Urothelium cell line (cell line): ENCODE data around the gene LRP2.
"Not testable (repeated sequence)": the region's sequence is repeated elsewhere in the genome, so short reads cannot be mapped to it uniquely, and the experiment has no call there.

ENCODE experiments used
- DNase-seq: peaks from one replicate; pipeline ENCODE4 v3.0.0; 2011; ENCODE audit warnings: low spot score, mixed read lengths
- FAIRE-seq: peaks from 2 replicates; lab custom pipeline; 2011; peaks lifted over from hg19 to GRCh38; lab: Jason Lieb, UNC

Gene LRP2

DNA sequence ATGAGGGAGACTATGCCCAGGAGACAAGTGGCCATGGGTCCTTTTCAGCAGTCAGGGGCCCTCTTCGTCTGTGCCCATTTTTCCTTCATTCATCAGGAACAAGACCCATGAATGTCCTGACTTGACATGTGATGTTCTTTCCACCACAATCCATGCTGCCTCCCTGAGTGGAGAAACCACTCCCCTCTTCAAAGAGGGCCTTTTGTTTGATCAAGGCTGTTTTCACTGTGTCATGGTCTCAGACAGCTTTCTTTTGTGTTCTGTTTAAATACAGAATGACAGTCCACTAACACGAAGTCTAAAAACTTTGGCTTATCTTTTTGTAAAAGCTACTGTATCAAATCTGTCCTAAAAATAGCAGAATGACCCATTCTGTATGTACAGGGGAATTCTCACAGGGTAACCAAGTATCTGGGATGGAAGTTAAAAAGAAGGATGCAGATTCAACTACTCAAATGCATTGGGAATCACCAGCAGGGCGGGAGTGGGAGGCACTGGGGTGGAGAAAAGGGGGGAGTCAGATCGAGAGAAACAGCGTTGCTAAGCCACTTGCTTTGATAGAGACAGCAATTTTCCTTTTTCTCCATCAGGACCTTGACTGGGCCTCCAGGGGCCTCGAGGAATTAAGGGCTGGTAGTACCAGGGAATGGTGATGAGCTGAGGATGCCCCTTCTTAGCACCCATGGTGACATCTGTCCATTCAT lies 13.9 kb downstream of the LRP2 start:
- DNase-seq: no peak
- no peak for FAIRE-seq

DNA sequence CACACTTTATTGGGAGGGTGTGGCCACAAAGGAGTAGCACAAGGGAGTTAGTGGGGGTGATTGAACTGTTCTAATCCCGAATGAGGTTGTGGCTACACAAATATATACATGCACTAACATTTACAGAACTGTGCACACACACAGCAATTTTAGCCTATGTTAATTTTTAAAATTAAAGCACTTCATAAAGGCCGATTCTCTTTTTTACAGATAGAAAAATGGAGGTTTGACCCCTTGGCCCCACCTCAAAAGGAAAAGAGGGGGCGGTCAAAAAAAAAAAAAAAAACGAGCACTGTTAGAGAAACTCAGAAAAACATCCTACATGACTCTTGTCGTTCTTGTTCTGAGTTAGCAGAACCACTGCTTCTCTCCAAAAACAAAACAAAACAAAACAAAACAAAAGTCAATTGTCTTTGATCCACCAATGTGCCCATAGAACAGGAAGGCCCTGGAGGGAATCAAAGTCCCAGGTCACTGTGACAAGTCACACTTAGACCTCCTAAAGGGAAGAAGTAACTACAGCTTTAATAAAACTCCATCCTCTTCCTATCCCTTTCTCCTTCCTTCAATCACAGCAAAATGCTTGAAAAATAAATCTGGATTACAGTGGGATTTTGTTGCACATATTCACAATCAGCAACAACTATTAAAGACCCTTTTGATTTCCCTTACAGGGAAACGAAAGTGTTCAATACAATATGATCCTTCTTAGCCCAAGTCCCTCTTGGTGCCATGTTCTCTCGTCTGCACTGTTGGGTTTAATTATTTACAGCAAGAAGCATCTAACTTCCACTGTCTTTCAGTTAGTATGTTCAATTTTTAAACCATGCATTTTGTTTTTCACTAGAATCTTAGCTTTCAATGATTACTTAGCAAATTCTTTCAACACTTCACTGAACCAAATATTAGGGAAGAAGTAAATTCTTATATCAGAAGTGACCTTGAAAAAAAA lies 16.6 kb downstream of the LRP2 start:
- FAIRE-seq (no peak), DNase-seq (no peak)

DNA sequence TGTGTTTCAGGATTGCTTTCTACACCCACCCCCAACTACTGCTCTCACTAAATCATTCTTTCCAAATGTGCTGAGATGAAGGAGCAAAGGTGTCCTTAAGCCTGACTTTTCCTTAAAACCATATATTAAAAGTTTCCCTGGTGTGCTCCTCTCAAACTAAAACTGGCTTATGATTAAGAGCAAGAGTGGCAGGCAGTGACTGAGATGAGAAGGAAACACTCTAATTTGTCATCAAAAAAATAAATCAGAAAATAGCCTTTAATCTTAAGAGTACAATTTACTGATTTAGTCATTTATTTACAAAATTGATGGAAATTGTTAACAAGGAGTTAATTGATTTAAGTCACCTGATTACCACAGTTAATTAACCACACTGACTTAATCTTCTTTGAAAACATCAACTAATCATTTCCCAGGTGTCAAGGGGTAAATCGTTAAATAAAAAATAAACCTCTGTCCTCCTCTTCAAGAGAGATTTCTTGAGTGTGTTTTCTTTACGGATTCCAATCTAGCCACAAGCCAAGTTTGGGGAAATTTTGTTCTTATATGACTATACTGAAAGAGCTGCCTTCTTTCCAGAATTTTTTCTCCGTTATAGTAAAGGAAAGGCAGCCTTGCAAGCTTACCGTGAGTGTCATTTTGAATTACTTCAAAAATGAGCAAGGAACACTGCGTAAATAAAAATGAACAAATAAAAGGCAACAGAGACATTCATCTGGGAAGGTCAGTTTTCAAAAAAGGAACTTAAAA lies 17.4 kb downstream of the LRP2 start:
- no peak for FAIRE-seq
- no peak for DNase-seq

DNA sequence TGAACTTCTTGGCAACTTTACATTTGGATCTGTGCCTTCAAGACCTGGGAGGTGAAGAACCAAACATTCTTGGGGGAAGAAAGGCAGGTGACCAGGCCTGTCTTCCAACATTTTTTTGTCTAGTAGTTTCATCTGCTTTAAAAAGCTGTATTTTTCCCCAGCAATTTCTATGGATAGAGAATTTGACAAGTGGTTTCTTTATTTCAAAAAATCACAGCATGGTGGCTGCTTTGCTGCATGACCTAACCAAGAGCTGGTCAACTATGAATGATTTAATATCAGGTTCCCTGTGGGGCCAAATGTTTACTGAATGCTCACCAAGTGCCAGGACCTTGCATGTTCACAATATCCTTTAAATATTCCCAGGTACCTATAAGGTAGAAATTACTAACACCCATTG lies 19.1 kb downstream of the LRP2 start:
- FAIRE-seq: no peak
- DNase-seq: no peak

DNA sequence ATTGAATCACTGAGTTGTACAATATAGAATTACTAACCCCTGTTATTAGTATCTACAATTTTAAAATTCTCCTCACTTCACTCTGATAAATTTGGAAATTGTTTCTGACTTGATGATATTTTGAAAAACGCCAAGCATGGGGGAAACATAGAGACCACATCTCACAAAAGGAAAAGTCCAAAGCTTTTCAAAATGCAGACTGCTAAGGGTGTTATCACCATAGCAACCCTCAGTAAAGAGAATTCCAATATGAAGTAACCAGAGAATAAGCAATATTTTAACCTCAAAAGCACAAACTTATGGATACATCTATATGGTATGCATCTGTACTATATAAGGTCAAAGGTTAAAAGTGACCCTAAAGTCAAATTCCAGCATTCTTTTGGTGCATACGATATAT lies 22.7 kb downstream of the LRP2 start:
- no peak for FAIRE-seq
- no peak for DNase-seq

DNA sequence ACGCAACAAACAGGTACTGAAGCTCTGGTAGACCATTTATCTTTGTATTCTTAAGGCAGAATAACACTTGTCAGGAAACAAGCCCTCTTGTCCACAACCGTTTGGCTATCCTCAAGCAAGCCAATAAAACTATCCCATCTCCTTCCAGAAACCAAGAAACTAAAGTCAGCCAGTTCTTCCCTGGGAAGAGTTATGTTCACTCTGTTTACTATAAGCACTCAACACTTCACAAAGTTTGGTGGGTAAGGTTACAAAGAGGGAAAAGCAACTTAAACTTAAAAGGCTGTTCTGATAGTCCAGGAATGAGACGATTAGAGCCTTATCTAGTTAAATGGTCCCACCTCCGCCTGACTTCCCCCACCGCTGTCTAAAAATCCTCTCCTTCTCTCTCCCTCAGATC lies 25.6 kb downstream of the LRP2 start:
- FAIRE-seq: no peak
- no peak for DNase-seq

DNA sequence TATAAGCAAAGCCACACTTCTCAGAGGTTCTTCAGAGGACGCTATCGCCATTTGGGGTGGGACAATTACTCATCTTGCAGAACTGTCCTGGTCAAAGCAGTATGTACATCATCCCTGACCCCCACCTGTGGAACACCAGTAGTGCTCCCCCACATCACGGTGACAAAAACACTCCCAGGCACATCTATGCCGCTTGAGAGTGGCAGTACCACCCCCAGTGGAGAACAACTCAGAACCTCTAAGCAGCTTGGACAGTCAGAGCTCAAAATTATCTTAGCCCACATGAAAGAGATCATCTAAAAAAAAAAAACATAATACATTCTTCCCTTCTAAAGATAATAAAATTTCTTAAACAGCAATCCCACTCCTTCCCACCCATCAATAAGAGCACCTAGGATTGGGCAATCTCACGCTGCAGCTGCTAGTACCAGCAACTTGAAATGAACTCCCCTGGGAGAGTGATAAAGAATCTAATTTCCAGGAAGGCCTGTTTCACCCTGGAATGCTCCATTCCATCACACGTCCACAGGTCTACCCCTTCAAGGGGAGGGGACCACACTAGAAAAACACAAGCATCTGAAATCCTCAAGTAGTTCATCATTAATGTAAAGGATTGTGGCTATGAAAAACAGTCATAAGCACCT lies 31.7 kb downstream of the LRP2 start:
- FAIRE-seq (no peak), DNase-seq (no peak)

DNA sequence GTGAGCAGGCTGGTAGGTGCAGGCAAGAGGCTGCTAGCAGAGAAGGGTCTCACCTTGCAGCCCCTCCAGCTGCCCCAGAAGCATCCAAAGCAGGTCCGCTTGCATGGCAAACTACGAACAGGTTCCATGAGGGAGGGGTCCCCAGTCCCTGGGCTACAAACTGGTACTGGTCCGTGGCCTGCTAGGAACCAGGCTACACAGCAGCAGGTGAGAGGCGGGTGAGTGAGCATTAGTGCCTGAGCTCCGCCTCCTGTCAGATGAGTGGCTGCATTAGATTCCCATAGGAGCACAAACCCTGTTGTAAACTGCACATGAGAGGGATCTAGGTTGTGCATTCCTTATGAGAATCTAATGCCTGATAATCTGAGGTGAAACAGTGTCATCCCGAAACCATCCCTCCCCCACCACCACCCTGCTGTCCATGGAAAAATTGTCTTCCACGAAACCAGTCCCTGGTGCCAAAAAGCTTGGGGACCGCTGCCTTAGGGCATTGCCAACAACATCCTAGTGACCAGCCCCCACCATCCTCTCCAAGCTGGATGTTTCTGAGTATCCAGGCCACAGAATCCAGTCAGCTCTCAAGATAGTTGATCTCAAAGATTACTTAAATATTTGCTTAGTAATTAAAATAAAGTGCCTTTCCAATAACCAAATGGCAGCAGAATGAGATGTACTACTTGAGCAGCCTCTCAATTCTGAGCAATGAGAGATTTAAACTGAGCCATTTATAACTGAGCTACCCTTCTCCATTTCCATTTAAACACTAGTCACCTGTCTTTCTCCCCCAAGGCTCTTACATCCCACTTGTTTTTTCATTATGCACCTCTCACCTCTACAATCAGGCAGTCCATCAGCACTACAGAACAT lies 32.4 kb downstream of the LRP2 start:
- no peak for DNase-seq
- FAIRE-seq: no peak

DNA sequence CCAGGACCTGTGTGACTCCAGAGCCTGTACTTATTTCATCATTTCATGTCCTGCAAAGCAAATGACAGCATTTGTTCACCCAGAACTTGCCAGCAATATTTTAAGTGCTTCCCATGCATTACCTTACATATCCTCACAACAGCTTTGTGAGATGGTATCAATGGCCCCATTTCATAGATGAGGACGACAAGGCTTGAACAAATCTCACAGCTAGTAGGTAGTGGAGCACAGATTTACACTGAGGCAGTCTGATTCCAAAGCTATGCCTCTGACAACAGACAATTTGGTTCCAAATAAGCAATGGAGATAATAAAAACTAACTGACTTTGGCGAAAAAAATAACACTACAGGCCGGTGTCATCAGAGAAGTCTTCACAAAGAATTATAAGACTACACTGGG lies 33.5 kb downstream of the LRP2 start:
- DNase-seq (no peak), FAIRE-seq (no peak)

DNA sequence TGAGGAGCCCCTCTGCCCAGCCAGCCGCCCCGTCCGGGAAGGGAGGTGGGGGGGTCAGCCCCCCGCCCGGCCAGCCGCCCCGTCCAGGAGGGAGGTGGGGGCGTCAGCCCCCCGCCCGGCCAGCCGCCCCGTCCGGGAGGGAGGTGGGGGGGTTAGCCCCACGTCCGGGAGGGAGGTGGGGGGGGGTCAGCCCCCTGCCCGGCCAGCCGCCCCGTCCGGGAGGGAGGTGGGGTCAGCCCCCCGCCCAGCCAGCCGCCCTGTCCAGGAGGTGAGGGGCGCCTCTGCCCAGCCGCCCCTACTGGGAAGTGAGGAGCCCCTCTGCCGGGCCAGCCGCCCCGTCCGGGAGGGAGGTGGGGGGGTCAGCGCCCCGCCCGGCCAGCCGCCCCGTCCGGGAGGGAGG lies 34.5 kb downstream of the LRP2 start:
- not testable (repeated sequence) for DNase-seq, FAIRE-seq

DNA sequence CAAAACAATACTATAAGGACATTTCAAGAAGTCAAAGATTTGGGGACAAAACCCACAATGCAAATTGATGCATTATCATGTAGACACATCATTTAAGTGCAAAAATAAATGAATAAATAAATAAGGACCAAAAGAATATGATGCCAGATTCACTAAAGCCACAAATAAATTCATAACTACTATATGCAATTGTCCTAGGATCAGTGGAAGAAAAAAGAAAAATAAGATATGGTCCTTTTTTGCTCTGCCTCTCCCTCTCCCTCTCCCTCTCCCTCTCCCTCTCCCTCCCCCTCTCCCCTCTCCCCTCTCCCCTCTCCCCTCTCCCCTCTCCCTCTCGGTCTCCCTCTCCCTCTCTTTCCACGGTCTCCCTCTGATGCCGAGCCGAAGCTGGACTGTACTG lies 36.4 kb downstream of the LRP2 start:
- DNase-seq, FAIRE-seq: not testable (repeated sequence)

DNA sequence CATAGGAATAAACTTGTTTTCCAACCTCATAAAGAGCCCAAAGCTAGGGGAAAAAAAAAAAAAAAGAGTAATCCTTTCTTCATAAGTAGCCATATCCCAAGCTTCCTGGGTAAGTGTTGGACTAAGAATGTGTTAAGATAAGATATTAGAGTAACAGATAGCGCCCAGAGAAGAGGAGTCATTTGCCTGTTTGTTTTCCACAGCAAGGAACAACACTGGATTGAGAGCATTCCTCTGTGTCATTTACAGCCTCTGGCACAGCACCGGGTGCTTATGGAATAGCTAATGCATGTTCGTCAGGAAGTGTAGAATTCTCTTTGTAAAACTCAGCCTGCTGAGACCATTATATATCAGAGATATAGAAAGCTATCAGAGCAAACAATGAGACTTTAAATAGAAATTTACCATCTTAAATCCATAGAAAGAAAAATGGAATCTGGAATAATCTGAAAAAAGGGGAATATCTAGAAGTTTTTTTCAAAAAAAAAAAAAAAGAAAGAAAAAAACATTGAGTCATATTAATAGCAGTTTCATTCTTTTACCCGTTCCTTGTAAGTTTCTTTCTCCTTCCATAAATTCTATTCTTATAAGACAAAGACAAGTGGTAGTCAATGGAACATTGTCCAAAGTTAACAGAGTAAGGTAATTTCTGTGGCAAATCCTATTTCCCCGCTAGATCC lies 37.6 kb downstream of the LRP2 start:
- DNase-seq (no peak), FAIRE-seq (no peak)

DNA sequence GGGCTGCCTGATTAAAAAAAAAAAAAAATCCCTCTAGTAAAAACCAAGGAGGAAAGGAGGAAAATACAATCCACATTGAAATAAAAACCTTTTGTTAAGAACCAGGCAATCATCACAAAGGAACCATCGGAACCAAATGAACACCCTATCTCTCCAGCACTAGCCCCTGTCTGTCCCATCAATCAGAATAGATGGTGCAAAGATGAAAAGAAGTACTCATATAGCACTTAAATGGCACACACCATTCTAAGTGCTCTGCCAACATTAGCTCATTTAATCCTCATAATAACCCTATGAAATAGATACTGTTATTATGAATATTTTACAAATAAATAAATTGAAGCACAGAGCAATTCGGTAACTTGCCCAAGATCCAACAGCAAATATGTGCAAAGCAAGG lies 38.5 kb downstream of the LRP2 start:
- FAIRE-seq (no peak), DNase-seq (no peak)

DNA sequence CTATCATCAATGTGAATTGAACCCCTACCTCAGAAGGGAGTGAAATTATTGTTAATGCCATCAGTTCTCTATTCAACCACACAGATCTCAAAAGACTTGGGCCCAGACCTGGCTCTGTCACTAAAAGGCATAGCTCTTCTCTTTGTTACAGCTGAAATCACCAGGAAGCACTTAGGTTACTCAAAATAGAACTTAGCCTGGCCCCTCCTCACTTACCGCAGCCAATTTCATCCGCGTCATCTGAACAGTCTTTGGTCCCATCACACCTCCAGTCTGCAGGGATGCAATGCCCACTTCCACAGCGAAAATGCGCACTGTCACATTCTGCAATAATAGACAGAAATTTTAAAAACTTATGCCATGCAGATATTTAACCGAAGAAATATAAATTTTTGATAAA lies 41.8 kb downstream of the LRP2 start:
- no peak for FAIRE-seq

DNA sequence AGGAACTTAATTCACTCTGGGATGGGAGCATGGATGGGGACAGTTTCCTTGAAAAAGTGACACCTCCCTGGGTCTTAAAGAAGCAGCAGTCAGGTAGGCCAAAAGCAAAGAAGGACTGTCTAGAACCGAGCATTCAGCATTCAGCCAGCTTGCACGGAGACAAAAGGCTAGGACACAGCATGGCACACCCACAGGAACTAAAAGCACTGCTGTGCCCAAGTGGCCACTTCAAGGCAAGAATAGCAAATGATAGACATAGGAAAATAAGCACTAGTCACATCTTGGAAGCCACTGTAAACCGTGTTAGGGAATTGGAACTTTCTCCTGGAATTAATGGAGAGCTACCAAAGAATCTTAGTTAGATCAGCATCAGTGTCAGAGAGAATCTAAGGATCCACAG lies 47.0 kb downstream of the LRP2 start:
- FAIRE-seq (no peak), DNase-seq (no peak)

More for the DNA sequence above, 41.8 kb downstream of the LRP2 start:
- no peak for DNase-seq

DNA sequence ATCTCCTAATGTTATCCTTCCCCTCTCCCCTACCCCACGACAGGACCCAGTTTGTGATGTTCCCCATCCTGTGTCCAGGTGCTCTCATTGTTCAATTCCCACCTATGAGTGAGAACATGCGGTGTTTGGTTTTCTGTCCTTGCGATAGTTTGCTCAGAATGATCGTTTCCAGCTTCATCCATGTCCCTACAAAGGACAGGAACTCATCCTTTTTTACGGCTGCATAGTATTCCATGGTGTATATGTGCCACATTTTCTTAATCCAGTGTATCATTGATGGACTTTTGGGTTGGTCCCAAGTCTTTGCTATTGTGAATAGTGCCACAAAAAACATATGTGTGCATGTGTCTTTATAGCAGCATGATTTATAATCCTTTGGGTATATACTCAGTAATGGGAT lies 54.0 kb downstream of the LRP2 start:
- not testable (repeated sequence) for DNase-seq, FAIRE-seq

DNA sequence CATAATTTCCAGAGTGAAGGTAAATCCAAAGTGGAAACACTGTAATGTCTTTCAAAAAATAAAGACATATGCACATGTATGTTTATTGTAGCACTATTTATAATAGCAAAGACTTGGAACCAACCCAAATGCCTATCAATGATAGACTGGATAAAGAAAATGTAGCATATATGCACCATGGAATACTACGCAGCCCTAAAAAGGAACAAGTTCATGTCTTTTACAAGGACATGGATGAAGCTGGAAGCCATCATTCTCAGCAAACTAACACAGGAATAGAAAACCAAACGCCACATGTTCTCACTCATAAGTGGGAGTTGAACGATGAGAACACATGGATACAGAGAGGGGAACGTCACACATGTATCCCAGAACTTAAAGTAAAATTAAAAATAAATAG lies 57.6 kb downstream of the LRP2 start:
- FAIRE-seq, DNase-seq: not testable (repeated sequence)

DNA sequence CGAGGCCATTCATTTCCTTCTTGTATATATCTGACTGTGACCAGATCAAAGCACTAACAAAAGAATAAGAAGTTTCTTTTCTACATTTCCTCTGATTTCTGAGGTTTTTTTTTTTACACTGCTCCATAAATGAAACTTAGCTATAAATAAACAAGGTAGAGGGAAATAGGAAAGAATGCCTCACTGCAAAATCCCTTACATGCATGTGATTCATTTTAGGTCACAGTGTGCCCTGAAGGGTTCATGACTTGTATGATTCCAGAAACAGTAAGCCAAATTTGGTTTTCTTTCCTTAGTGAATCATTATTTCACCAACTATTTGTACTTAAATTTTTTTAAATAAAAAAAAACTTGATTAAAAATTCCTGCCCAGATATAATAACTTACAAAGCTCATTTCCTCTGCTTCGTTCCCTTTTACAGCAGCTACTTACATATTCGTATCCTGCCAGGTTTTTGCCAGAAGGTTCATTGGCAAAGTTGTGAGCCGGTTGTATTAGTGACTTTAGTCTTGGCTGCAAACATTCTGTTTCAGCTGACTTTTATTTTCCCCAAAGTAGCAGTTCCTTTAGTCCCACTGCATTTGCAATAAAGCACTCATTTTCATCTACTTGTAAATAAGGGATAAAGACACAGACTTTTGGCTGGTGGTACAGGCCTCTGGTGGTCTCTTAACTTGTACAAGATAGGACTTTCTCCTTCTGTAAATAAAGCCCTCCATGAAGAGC lies 58.6 kb downstream of the LRP2 start:
- FAIRE-seq (no peak), DNase-seq (no peak)

DNA sequence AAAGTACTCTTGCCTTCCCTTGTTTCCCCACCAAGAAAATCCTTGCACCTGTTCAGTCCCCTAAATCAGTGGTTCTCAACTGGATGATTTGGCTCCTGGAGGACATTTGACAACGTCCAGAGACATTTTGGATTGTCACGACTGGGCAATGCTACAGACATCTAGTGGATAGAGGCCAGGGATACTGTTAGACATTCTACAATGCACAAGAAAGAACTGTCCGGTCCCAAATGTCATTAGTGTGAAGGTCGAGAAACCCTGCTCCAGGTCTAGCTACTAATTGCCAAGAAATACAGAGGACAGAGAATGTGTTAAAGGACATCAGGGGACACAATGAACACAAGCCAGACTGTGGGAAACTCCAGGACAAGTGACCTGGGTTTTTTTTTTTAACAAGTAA lies 60.0 kb downstream of the LRP2 start:
- no peak for FAIRE-seq
- no peak for DNase-seq
